H1 (cell line): ENCODE data around the gene HNRNPAB. TPM values are rescaled to one million over a fixed set of nuclear protein-coding genes. Genes with fewer than 3 reads are reported as not detected.

Source experiments
- CTCF ChIA-PET: fragments of 300-600 bp; sonication (Branson Sonifier 250); formaldehyde crosslinking; loops from one replicate; lab custom pipeline; 2021; ENCODE audit not compliant: partially characterized antibody; lab: Charles Lee
- POLR2A ChIA-PET: fragments of 300-600 bp; sonication (Branson Sonifier 250); formaldehyde crosslinking; loops from one replicate; lab custom pipeline; 2021; ENCODE audit warnings: inconsistent platforms; ENCODE audit not compliant: partially characterized antibody; lab: Charles Lee
- DNase-seq, 2 experiments: peaks; one replicate each; pipeline versions ENCODE4 v3.0.0 to v3.0.0-alpha.2; 2010 to 2022; ENCODE audit warnings: low spot score in 2 of 2, low read depth in 1 of 2, mixed read lengths in 1 of 2
- FAIRE-seq: peaks from 2 replicates; lab custom pipeline; 2011; peaks lifted over from hg19 to GRCh38; lab: Jason Lieb, UNC
- H2AFZ ChIP-seq: 2 replicates; pipeline ENCODE4 v1.8.1; 2012; ENCODE audit warnings: low read length, inconsistent platforms
- H2AK5ac ChIP-seq: 2 replicates; pipeline ENCODE4 v1.6.1; 2013; ENCODE audit warnings: low read depth, low read length
- H2BK120ac ChIP-seq: replicated peaks from 2 replicates; pipeline ENCODE3; 2013; ENCODE audit warnings: low read depth, low read length, inconsistent platforms
- H2BK12ac ChIP-seq: 2 replicates; pipeline ENCODE4 v1.6.1; 2013; ENCODE audit warnings: low read depth, low read length
- H2BK15ac ChIP-seq: 2 replicates; pipeline ENCODE4 v1.6.1; 2013; ENCODE audit warnings: low read length
- H2BK20ac ChIP-seq: 2 replicates; pipeline ENCODE4 v1.6.1; 2013; ENCODE audit warnings: low read length
- H2BK5ac ChIP-seq: 2 replicates; pipeline ENCODE4 v1.6.1; 2013; ENCODE audit warnings: low read depth, low read length
- H3K14ac ChIP-seq: 2 replicates; pipeline ENCODE4 v1.6.1; 2013; ENCODE audit warnings: inconsistent platforms; ENCODE audit not compliant: insufficient read length
- H3K18ac ChIP-seq: 2 replicates; pipeline ENCODE4 v1.6.1; 2013; ENCODE audit warnings: low read length; ENCODE audit errors: extremely low read depth
- H3K23ac ChIP-seq: 2 replicates; pipeline ENCODE4 v1.6.1; 2013; ENCODE audit warnings: inconsistent platforms; ENCODE audit not compliant: insufficient read length
- H3K23me2 ChIP-seq: 2 replicates; pipeline ENCODE4 v1.6.1; 2013; ENCODE audit warnings: low read depth, low read length
- H3K27ac ChIP-seq: 2 replicates; pipeline ENCODE4 v1.6.1; 2011; ENCODE audit warnings: low read depth, low read length, inconsistent platforms
- H3K27me3 ChIP-seq, 4 experiments: replicated peaks in 1 of 4; 1 replicate in 1 of 4; 2 replicates in 3 of 4; pipeline versions ENCODE4 v1.6.1 to v1.8.1; 2011 to 2013; ENCODE audit warnings: low read length in 3 of 4, mild to moderate bottlenecking in 3 of 4, inconsistent platforms in 2 of 4, mixed read lengths in 2 of 4, moderate library complexity in 1 of 4; ENCODE audit not compliant: control insufficient read depth in 3 of 4, insufficient read depth in 3 of 4; ENCODE audit errors: extremely low read depth in 1 of 4
- H3K36me3 ChIP-seq, 4 experiments: 2 replicates each; pipeline versions ENCODE4 v1.6.1 to v1.8.1; 2011 to 2013; ENCODE audit warnings: mild to moderate bottlenecking in 4 of 4, low read length in 3 of 4, moderate library complexity in 2 of 4, control low read depth in 1 of 4, inconsistent platforms in 1 of 4; ENCODE audit not compliant: insufficient read depth in 4 of 4, control insufficient read depth in 2 of 4
- H3K4ac ChIP-seq: replicated peaks from 2 replicates; pipeline ENCODE3; 2013; ENCODE audit warnings: low read length, low read depth, mixed read lengths, inconsistent platforms; ENCODE audit not compliant: insufficient read length
- H3K4me1 ChIP-seq, 4 experiments: replicated peaks in 1 of 4; 1 replicate in 1 of 4; 2 replicates in 3 of 4; pipeline versions ENCODE4 v1.6.1 to v1.8.1; 2011 to 2013; ENCODE audit warnings: low read length in 3 of 4, inconsistent platforms in 2 of 4, mixed read lengths in 1 of 4; ENCODE audit not compliant: insufficient read depth in 4 of 4, control insufficient read depth in 3 of 4
- H3K4me2 ChIP-seq, 2 experiments: 2 replicates each; pipeline versions ENCODE4 v1.6.1 to v1.8.1; 2011 to 2013; ENCODE audit warnings: low read depth in 2 of 2, low read length in 2 of 2, control low read depth in 1 of 2, inconsistent platforms in 1 of 2, mild to moderate bottlenecking in 1 of 2; ENCODE audit not compliant: insufficient read depth in 1 of 2
- H3K4me3 ChIP-seq, 4 experiments: fragments of 200-600, 300-600 bp in 1 of 4; sonication (generic), shearing (Covaris generic), sonication (Bioruptor Twin) in 1 of 4; 2 replicates each; pipeline versions ENCODE4 v1.5.1 to v1.8.1; 2011 to 2016; ENCODE audit warnings: low read length in 4 of 4, low read depth in 3 of 4, control low read depth in 2 of 4, inconsistent platforms in 2 of 4, mild to moderate bottlenecking in 2 of 4, mixed read lengths in 1 of 4, moderate library complexity in 1 of 4; ENCODE audit not compliant: insufficient read depth in 2 of 4; ENCODE audit errors: extremely low read depth in 1 of 4
- H3K56ac ChIP-seq: replicated peaks from 2 replicates; pipeline ENCODE3; 2013; ENCODE audit warnings: low read depth, mild to moderate bottlenecking, mixed read lengths, low read length, inconsistent platforms; ENCODE audit not compliant: insufficient read length
- H3K79me1 ChIP-seq: 2 replicates; pipeline ENCODE4 v1.6.1; 2013; ENCODE audit warnings: low read depth, low read length, control low read depth
- H3K79me2 ChIP-seq, 2 experiments: 2 replicates each; pipeline versions ENCODE4 v1.6.1 to v1.8.1; 2012 to 2013; ENCODE audit warnings: low read length in 2 of 2, mild to moderate bottlenecking in 2 of 2, inconsistent platforms in 1 of 2; ENCODE audit not compliant: insufficient read depth in 2 of 2, control insufficient read depth in 1 of 2
- H3K9ac ChIP-seq, 4 experiments: replicated peaks in 1 of 4; 1 replicate in 1 of 4; 2 replicates in 3 of 4; pipeline versions ENCODE4 v1.6.1 to v1.8.1; 2011 to 2013; ENCODE audit warnings: low read depth in 3 of 4, low read length in 3 of 4, control low read depth in 2 of 4, mild to moderate bottlenecking in 2 of 4, moderate library complexity in 2 of 4, inconsistent platforms in 1 of 4; ENCODE audit errors: extremely low read depth in 1 of 4
- H3K9me3 ChIP-seq, 2 experiments: 2 replicates each; pipeline versions ENCODE4 v1.6.1 to v1.8.1; 2012 to 2013; ENCODE audit warnings: mild to moderate bottlenecking in 2 of 2, moderate library complexity in 2 of 2, control low read depth in 1 of 2, inconsistent platforms in 1 of 2, low read depth in 1 of 2, low read length in 1 of 2, mixed read lengths in 1 of 2; ENCODE audit not compliant: insufficient read depth in 2 of 2
- H4K20me1 ChIP-seq, 2 experiments: replicated peaks in 1 of 2; 2 replicates each; pipeline versions ENCODE3 to v1.8.1; 2011 to 2013; ENCODE audit warnings: inconsistent platforms in 2 of 2, low read length in 2 of 2, mild to moderate bottlenecking in 1 of 2; ENCODE audit not compliant: insufficient read depth in 2 of 2, control insufficient read depth in 1 of 2
- H4K5ac ChIP-seq: 2 replicates; pipeline ENCODE4 v1.6.1; 2013; ENCODE audit warnings: low read length, low read depth, mixed read lengths, inconsistent platforms; ENCODE audit not compliant: insufficient read length
- H4K8ac ChIP-seq: 2 replicates; pipeline ENCODE4 v1.8.0; 2013; ENCODE audit warnings: mild to moderate bottlenecking, moderate library complexity, low read length, inconsistent platforms; ENCODE audit not compliant: insufficient read depth; ENCODE audit errors: extremely low read depth
- H4K91ac ChIP-seq: replicated peaks from 2 replicates; pipeline ENCODE3; 2013; ENCODE audit warnings: low read length, mixed read lengths, inconsistent platforms; ENCODE audit not compliant: insufficient read length
- CBX8 ChIP-seq: fragments of 300-800, 300-1000 bp; sonication (generic); IDR thresholded peaks from 2 replicates; pipeline ENCODE4 v1.7.1; 2016; ENCODE audit warnings: low read depth, low read length, borderline replicate concordance
- EGR1 ChIP-seq: IDR thresholded peaks from 2 replicates; pipeline ENCODE4 v1.6.1; 2011; ENCODE audit warnings: low read depth, low read length, borderline replicate concordance
- HDAC2 ChIP-seq, 2 experiments: fragments of 300-600 bp in 1 of 2; sonication (generic) in 1 of 2; IDR thresholded peaks; 2 replicates each; pipeline ENCODE4 v1.6.1; 2011 to 2012; ENCODE audit warnings: low read depth in 2 of 2, low read length in 2 of 2, mild to moderate bottlenecking in 2 of 2, moderate library complexity in 2 of 2, borderline replicate concordance in 1 of 2, inconsistent platforms in 1 of 2
- KDM4A ChIP-seq: IDR thresholded peaks from one replicate; pipeline ENCODE4 v1.7.1; 2012; ENCODE audit warnings: low read depth, mild to moderate bottlenecking, moderate library complexity, low read length, inconsistent platforms; ENCODE audit not compliant: severe bottlenecking
- MAX ChIP-seq: IDR thresholded peaks from 2 replicates; pipeline ENCODE4 v1.6.1; 2012; ENCODE audit warnings: inconsistent platforms
- POLR2A ChIP-seq, 2 experiments: IDR thresholded peaks; 1 replicate in 1 of 2; 2 replicates in 1 of 2; pipeline ENCODE4 v1.6.1; 2011; ENCODE audit warnings: low read depth in 2 of 2, low read length in 2 of 2, mild to moderate bottlenecking in 2 of 2; ENCODE audit errors: control extremely low read depth in 1 of 2
- POLR2AphosphoS5 ChIP-seq: IDR thresholded peaks from 2 replicates; pipeline ENCODE4 v1.6.1; 2011; ENCODE audit warnings: low read depth, low read length
- RXRA ChIP-seq: IDR thresholded peaks from 2 replicates; pipeline ENCODE4 v1.6.1; 2011; ENCODE audit warnings: low read depth, mild to moderate bottlenecking, low read length, moderate library complexity; ENCODE audit not compliant: insufficient read depth
- SP2 ChIP-seq: IDR thresholded peaks from 2 replicates; pipeline ENCODE4 v1.6.1; 2012; ENCODE audit warnings: mild to moderate bottlenecking, low read length, inconsistent platforms
- WGBS, 2 experiments: shearing (Covaris generic) in 1 of 2; methylation state at CpG; one replicate each; pipeline versions ENCODE4 v1.1.6 to v1.1.7; 2013 to 2015; ENCODE audit warnings: low lambda C conversion rate in 2 of 2, mixed read lengths in 2 of 2, inconsistent platforms in 1 of 2, low coverage in 1 of 2, missing lambda C conversion rate in 1 of 2; ENCODE audit not compliant: insufficient replicate concordance in 2 of 2, insufficient coverage in 1 of 2, insufficient read length in 1 of 2; ENCODE audit errors: extremely low coverage in 1 of 2, missing lambda C conversion rate in 1 of 2; 5-methylcytosine and 5-hydroxymethylcytosine counted together
- polyA plus RNA-seq, 7 experiments: library from polyadenylated mRNA; depleted of rRNA in 3 of 7; stranded (reverse) in 5 of 7; unstranded in 2 of 7; fragments of >200 nt in 5 of 7; fragments of 200-250 nt in 2 of 7; gene quantifications; 1 replicate in 5 of 7; 2 replicates in 1 of 7; 4 replicates in 1 of 7; pipeline versions ENCODE4 v1.2.1 to v1.2.3, GENCODE V29; 2011 to 2013; ENCODE audit warnings: missing spikeins in 2 of 7, mixed read lengths in 2 of 7
- total RNA-seq: library from RNA; stranded (reverse); fragmentation: NEBNext Ultra II Directional; extraction: Animal tissue kit (Norgen Biotek cat#: 25700); gene quantifications from 2 replicates; pipeline ENCODE4 v1.2.1, GENCODE V29; 2021

Gene HNRNPAB
- total and polyA plus RNA-seq, 2 of the 8 experiments (the other 6 are each of a cell fraction or from before 2014, with no cell fraction given), result 373 to 563 TPM

GRCh38 chr5:178204935-178205748 is 809 bp downstream of the HNRNPAB start:
- H3K9ac ChIP-seq, result peak overlapping the region; percentile 97 to 99 (median 99)
- H3K14ac ChIP-seq, result no peak overlapping the region
- no peak overlapping the region for H4K5ac ChIP-seq
- 1% methylated on average over 50 of the region's 90 CpGs; no CpG with 5 or more reads in 1 of the 2 experiments for WGBS, 2 experiments
- no peaks in the 10 kb centered on the region for H3K27me3 ChIP-seq
- H3K56ac ChIP-seq, result no peak overlapping the region
- no peak overlapping the region for H3K23ac ChIP-seq
- POLR2A ChIA-PET, result interaction anchor here (0.6 to 31.3 kb wide), 21 partner anchors 10 to 342 kb away, joined by 3 to 985 read pairs (median 5); partner anchors contain the start of genes GMCL2, NHP2 and PHYKPL
- no peaks in the 10 kb centered on the region for H3K9me3 ChIP-seq
- H2BK12ac ChIP-seq, result no peak overlapping the region
- peak overlapping the region; percentile 79 for H4K91ac ChIP-seq
- no peak overlapping the region for H2AK5ac ChIP-seq
- DNase-seq (peak in 1 of 2 experiments; percentile 68), FAIRE-seq (no peak)
- H3K79me1 ChIP-seq, result peaks cover 20% of the 10 kb centered on the region
- peak overlapping the region; percentile 83; the same call in 1 of the 2 replicates for H3K18ac ChIP-seq
- H3K4me3 ChIP-seq, result peak overlapping the region; percentile 93 to 100 (median 100)
- H2BK5ac ChIP-seq, result 0 out of 2 replicates have a peak overlapping the region, but pooled peaks have one; percentile 91
- peaks cover 40 to 49% (median 46%) of the 10 kb centered on the region in 4 experiments for H3K36me3 ChIP-seq
- H3K79me2 ChIP-seq, result peaks cover 27 to 49% of the 10 kb centered on the region in 2 experiments
- H2BK20ac ChIP-seq, result no peak overlapping the region
- H3K27ac ChIP-seq, result peak overlapping the region; percentile 95
- H3K4ac ChIP-seq, result no peak overlapping the region
- no peak overlapping the region for H2BK15ac ChIP-seq
- H2BK120ac ChIP-seq, result no peak overlapping the region
- H3K4me1 ChIP-seq, result peaks cover 0 to 10% (median 4%) of the 10 kb centered on the region in 4 experiments; a peak in 5 of 7 replicates
- TF ChIP-seq CBX8, result no peak
- no peak for TF ChIP-seq RXRA
- no peak for TF ChIP-seq HDAC2 (IDR thresholded peaks at IDR 0.05; ENCODE audit: borderline replicate concordance in 1 of 2, low read depth in 2 of 2, low read length in 2 of 2)
- no peak for TF ChIP-seq SP2
- peak; percentile 97 for TF ChIP-seq EGR1
- peak; percentile 53 for TF ChIP-seq POLR2AphosphoS5
- TF ChIP-seq MAX, result peak; percentile 69
- TF ChIP-seq KDM4A, result no peak
- peak; percentile 35 to 36; a peak in 2 of 3 replicates for TF ChIP-seq POLR2A (IDR thresholded peaks at IDR 0.05; ENCODE audit: control extremely low read depth in 1 of 2, low read depth in 2 of 2, low read length in 2 of 2)
- H4K8ac ChIP-seq, result peak overlapping the region; percentile 100; the same call in 1 of the 2 replicates
- peaks cover 41 to 44% of the 10 kb centered on the region in 2 experiments for H4K20me1 ChIP-seq
- CTCF ChIA-PET, result interaction anchor here (0.7 to 3.3 kb wide), 6 partner anchors 8 to 714 kb away, joined by 3 to 20 read pairs (median 4); no protein-coding TSS in a partner anchor
- peak overlapping the region; percentile 84 to 95 for H3K4me2 ChIP-seq
- peaks cover 4% of the 10 kb centered on the region for H3K23me2 ChIP-seq
- no peak overlapping the region for H2AFZ ChIP-seq
